Measurements from ENCODE around the gene RBM10. TPM values are rescaled to one million over a fixed set of nuclear protein-coding genes. Genes with fewer than 3 reads are reported as not detected.
A peak's percentile ranks its signal among the peaks of the same experiment; 100 is the strongest.

The RBM10 gene
- total RNA-seq, 1 donor from 2014 or later = 61.9 TPM

GRCh38 chrX:47138171-47138570 lies 6.8 kb upstream of the RBM10 start:
- peaks cover 10% of the 10 kb centered on the region for H3K36me3 Mint-ChIP-seq
- H3K4me1 Mint-ChIP-seq (ENCODE audit: unreplicated experiment) = no peaks in the 10 kb centered on the region
- no peak for DNase-seq (ENCODE audit: extremely low spot score, unreplicated experiment)
- no peak for TF ChIP-seq CTCF (conservative IDR thresholded peaks at IDR 0.05)
- no peak overlapping the region for H3K27ac Mint-ChIP-seq
- H3K9me3 Mint-ChIP-seq = no peaks in the 10 kb centered on the region
- no peaks in the 10 kb centered on the region for H3K27me3 Mint-ChIP-seq
- H3K4me3 Mint-ChIP-seq = no peak overlapping the region

GRCh38 chrX:47143894-47144625 lies 961 bp upstream of the RBM10 start:
- TF ChIP-seq CTCF (conservative IDR thresholded peaks at IDR 0.05) = no peak
- peak overlapping the region; percentile 98 for H3K4me3 Mint-ChIP-seq
- DNase-seq (ENCODE audit: extremely low spot score, unreplicated experiment) = no peak
- peaks cover 10% of the 10 kb centered on the region for H3K36me3 Mint-ChIP-seq
- H3K9me3 Mint-ChIP-seq = no peaks in the 10 kb centered on the region
- no peaks in the 10 kb centered on the region for H3K4me1 Mint-ChIP-seq (ENCODE audit: unreplicated experiment)
- H3K27ac Mint-ChIP-seq = peak overlapping the region; percentile 99
- H3K27me3 Mint-ChIP-seq = no peaks in the 10 kb centered on the region

GRCh38 chrX:47145395-47146120 lies 537 bp downstream of the RBM10 start:
- H3K27ac Mint-ChIP-seq = peak overlapping the region; percentile 99
- peak overlapping the region; percentile 98 for H3K4me3 Mint-ChIP-seq
- no peak for TF ChIP-seq CTCF (conservative IDR thresholded peaks at IDR 0.05)
- no peaks in the 10 kb centered on the region for H3K27me3 Mint-ChIP-seq
- H3K9me3 Mint-ChIP-seq = no peaks in the 10 kb centered on the region
- peaks cover 10% of the 10 kb centered on the region for H3K36me3 Mint-ChIP-seq
- DNase-seq (ENCODE audit: extremely low spot score, unreplicated experiment) = no peak
- no peaks in the 10 kb centered on the region for H3K4me1 Mint-ChIP-seq (ENCODE audit: unreplicated experiment)

GRCh38 chrX:47146121-47146935 lies 1.3 kb downstream of the RBM10 start:
- Mint-ChIP-seq H3K9me3 (no peaks in the 10 kb centered on the region), H3K4me1 (ENCODE audit: unreplicated experiment) (no peaks in the 10 kb centered on the region), H3K4me3 (peak overlapping the region; percentile 98), H3K27me3 (no peaks in the 10 kb centered on the region), H3K36me3 (peaks cover 8% of the 10 kb centered on the region), H3K27ac (peak overlapping the region; percentile 99)
- TF ChIP-seq CTCF (conservative IDR thresholded peaks at IDR 0.05) = no peak
- DNase-seq (ENCODE audit: extremely low spot score, unreplicated experiment) = no peak

- H3K36me3 Mint-ChIP-seq = peaks cover 8% of the 10 kb centered on the region
- no peaks in the 10 kb centered on the region for H3K4me1 Mint-ChIP-seq (ENCODE audit: unreplicated experiment)
- H3K27me3 Mint-ChIP-seq = no peaks in the 10 kb centered on the region
- H3K9me3 Mint-ChIP-seq = no peaks in the 10 kb centered on the region
- H3K27ac Mint-ChIP-seq = peak overlapping the region; percentile 21
- H3K4me3 Mint-ChIP-seq = peak overlapping the region; percentile 31
- no peak for DNase-seq (ENCODE audit: extremely low spot score, unreplicated experiment)
- no peak for TF ChIP-seq CTCF (conservative IDR thresholded peaks at IDR 0.05)
Measured at GRCh38 chrX:47146936-47147859, 2.2 kb downstream of the RBM10 start.

Measured in type B pancreatic cell (in vitro differentiated cells).